Activated CD8-positive, alpha-beta memory T cell treated with anti-CD3 and anti-CD28 coated beads for 48 hours (primary cell): ENCODE measurements around the gene MS4A8.

Experiments
- DNase-seq, 3 experiments: peaks; one replicate each; pipeline ENCODE4 v3.0.0-alpha.2; 2020; ENCODE audit warnings: low read depth in 2 of 3, low spot score in 2 of 3

Gene MS4A8

GRCh38 chr11:60762851-60763691 is 63.7 kb downstream of the MS4A8 start:
- DNase-seq, result no peak

GRCh38 chr11:60763692-60764369 is 64.4 kb downstream of the MS4A8 start:
- no peak for DNase-seq

GRCh38 chr11:60764879-60765278 is 65.5 kb downstream of the MS4A8 start:
- no peak for DNase-seq

- no peak for DNase-seq
These were observed 65.9 kb downstream of the MS4A8 start for GRCh38 chr11:60765355-60765754.
